Hepatocyte (in vitro differentiated cells): ENCODE results near the gene CYP3A4.

ENCODE experiments used
- CTCF ChIP-seq: fragments of 200-600 bp; sonication (generic); IDR thresholded peaks from 2 replicates; pipeline ENCODE4 v1.5.1; 2016; ENCODE audit warnings: antibody characterized with exemption, mild to moderate bottlenecking; ENCODE audit not compliant: poor library complexity
- EZH2phosphoT487 ChIP-seq: fragments of 200-600 bp; sonication (generic); IDR thresholded peaks from one replicate; pipeline ENCODE4 v1.6.1; 2018; ENCODE audit warnings: antibody characterized with exemption, mild to moderate bottlenecking, low read depth, moderate library complexity; ENCODE audit not compliant: unreplicated experiment, severe bottlenecking

DNA sequence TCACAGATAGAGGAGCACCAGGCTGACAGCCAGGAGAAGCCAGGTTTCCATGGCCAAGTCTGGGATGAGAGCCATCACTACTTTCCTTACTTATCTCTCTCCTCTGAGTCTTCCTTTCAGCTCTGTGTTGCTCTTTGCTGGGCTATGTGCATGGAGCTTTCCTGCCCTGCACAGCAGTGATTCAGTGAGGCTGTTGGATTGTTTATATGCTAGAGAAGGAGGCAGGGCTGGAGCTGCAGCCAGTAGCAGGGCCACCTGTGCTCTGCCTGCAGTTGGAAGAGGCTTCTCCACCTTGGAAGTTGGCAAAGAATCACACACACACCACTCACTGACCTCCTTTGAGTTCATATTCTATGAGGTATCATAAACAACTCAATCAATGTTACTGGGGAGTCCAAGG, at the start of gene CYP3A4:
- TF ChIP-seq CTCF (no peak), EZH2phosphoT487 (no peak)
